SK-N-SH (cell line): Measurements from ENCODE around the gene FZD7.

ENCODE experiments used
- CTCF ChIP-seq: fragments of 200-600 bp; sonication (generic); IDR thresholded peaks from 2 replicates; pipeline ENCODE4 v1.6.1; 2017; ENCODE audit warnings: antibody characterized with exemption, mild to moderate bottlenecking, moderate library complexity
- EZH2phosphoT487 ChIP-seq: fragments of 200-600 bp; sonication (generic); IDR thresholded peaks from 2 replicates; pipeline ENCODE4 v1.6.1; 2017; ENCODE audit warnings: low read depth, mixed run types, mild to moderate bottlenecking, antibody characterized with exemption, moderate library complexity, borderline replicate concordance
- FOXM1 ChIP-seq: IDR thresholded peaks from 2 replicates; pipeline ENCODE4 v1.4.0; 2012; ENCODE audit warnings: low read depth, mild to moderate bottlenecking
- JUND ChIP-seq: IDR thresholded peaks from 2 replicates; pipeline ENCODE4 v1.4.0; 2012
- POLR2AphosphoS5 ChIP-seq: IDR thresholded peaks from 2 replicates; pipeline ENCODE4 v1.6.1; 2012; ENCODE audit warnings: low read depth, low read length
- RCOR1 ChIP-seq: fragments of 150-350 bp; IDR thresholded peaks from 2 replicates; pipeline ENCODE4 v1.6.1; 2017; ENCODE audit warnings: antibody characterized with exemption, low read length
- TAF1 ChIP-seq: IDR thresholded peaks from 2 replicates; pipeline ENCODE4 v1.6.1; 2012; ENCODE audit warnings: low read depth, mild to moderate bottlenecking, low read length, moderate library complexity, borderline replicate concordance
- YY1 ChIP-seq: IDR thresholded peaks from 2 replicates; pipeline ENCODE4 v1.4.0; 2012; ENCODE audit warnings: low read depth, mild to moderate bottlenecking
- TF ChIP-seq, protein P1 (sequence below): IDR thresholded peaks from 2 replicates; pipeline ENCODE4 v1.4.0; 2012; ENCODE audit warnings: low read depth, borderline replicate concordance

DNA sequence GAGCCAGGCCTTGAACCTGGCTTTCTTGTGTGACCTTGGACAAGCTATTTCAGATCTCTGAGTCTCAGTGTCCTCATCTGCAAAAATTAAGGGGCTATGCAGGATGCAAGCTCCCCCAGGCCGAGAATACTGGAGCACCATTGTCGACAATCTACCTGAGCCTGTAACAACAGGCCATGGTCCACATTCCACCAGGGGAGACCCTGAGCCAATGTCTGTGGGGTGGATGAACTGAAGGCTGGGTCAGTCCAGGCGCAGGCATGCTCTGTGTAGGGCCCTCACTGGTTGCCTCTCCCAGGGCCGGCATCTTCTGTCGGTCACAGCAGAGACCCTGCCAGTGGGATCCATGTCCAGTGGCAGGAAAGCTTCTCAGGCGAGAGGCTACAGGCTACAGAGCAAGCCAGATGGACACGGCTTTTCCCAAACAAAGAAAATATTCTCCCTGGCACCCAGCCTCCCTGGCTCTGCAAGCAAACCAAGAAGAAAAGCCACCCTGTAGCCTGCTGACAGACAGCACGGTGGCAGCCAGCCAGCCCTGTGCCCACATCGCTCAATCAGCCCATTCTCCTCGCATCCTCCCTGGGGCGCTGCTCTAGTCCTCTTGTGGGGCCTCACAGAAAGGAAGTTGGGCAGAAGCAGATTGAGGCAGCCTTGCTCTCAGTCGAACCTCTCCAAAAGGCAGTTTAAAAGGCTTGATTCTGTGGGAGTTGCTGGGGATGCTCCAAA is 48.7 kb upstream of the FZD7 start:
- TF ChIP-seq JUND (no peak), POLR2AphosphoS5 (no peak), CTCF (no peak), EZH2phosphoT487 (no peak), TAF1 (no peak), FOXM1 (no peak), RCOR1 (no peak), YY1 (no peak)
- TF ChIP-seq, protein P1, sequence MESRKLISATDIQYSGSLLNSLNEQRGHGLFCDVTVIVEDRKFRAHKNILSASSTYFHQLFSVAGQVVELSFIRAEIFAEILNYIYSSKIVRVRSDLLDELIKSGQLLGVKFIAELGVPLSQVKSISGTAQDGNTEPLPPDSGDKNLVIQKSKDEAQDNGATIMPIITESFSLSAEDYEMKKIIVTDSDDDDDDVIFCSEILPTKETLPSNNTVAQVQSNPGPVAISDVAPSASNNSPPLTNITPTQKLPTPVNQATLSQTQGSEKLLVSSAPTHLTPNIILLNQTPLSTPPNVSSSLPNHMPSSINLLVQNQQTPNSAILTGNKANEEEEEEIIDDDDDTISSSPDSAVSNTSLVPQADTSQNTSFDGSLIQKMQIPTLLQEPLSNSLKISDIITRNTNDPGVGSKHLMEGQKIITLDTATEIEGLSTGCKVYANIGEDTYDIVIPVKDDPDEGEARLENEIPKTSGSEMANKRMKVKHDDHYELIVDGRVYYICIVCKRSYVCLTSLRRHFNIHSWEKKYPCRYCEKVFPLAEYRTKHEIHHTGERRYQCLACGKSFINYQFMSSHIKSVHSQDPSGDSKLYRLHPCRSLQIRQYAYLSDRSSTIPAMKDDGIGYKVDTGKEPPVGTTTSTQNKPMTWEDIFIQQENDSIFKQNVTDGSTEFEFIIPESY = no peak
